HepG2 (cell line): ENCODE measurements around the gene MAT2A. TPM values are rescaled to one million over a fixed set of nuclear protein-coding genes. Genes with fewer than 3 reads are reported as not detected.

Experiments used
- ATAC-seq: fragments of 200-7000 bp; cut with Tn5 transposase; 3 replicates; pipeline ENCODE4 v1.9.1; 2020; ENCODE audit warnings: mild to moderate bottlenecking, moderate library complexity
- BruUV-seq: library from RNA; stranded (reverse); fragments of 400-500 nt; replicated peaks from 2 replicates; lab custom pipeline; 2021; lab: Mats Ljungman, UMichigan
- CTCF ChIA-PET: fragments of 300-600 bp; formaldehyde crosslinking; extraction: SDS; loops from one replicate; lab custom pipeline; 2021; ENCODE audit warnings: low total read pairs, inconsistent platforms, low intra/inter-chr PET ratio; lab: Yijun Ruan, JAX
- POLR2A ChIA-PET: fragments of 350-600 bp; sonication (Branson Sonifier 250); formaldehyde crosslinking; loops from one replicate; lab custom pipeline; 2020; ENCODE audit warnings: antibody characterized with exemption, inconsistent platforms; lab: Yijun Ruan, JAX
- DNase-seq: peaks from one replicate; pipeline ENCODE4 v3.0.0-alpha.2; 2015; ENCODE audit warnings: low spot score
- FAIRE-seq: peaks from 3 replicates; lab custom pipeline; 2011; peaks lifted over from hg19 to GRCh38; lab: Jason Lieb, UNC
- H2AFZ ChIP-seq: one replicate; pipeline ENCODE4 v1.6.1; 2011; ENCODE audit warnings: low read length, inconsistent platforms
- H3K27ac ChIP-seq: fragments of 300-600 bp; 3 replicates; pipeline ENCODE4 v1.8.0; 2011; ENCODE audit warnings: mixed run types, mild to moderate bottlenecking, mixed read lengths, low read length, inconsistent platforms; ENCODE audit not compliant: insufficient read depth; ENCODE audit errors: extremely low read length
- H3K27me3 ChIP-seq, 2 experiments: fragments of 200-600 bp in 1 of 2; 2 replicates in 1 of 2; 3 replicates in 1 of 2; pipeline versions ENCODE4 v1.6.0 to v1.8.0; 2011; ENCODE audit warnings: low read length in 2 of 2, mild to moderate bottlenecking in 2 of 2, moderate library complexity in 2 of 2, inconsistent platforms in 1 of 2; ENCODE audit not compliant: insufficient read depth in 2 of 2, control insufficient read depth in 1 of 2
- H3K36me3 ChIP-seq, 2 experiments: fragments of 200-600 bp in 1 of 2; replicated peaks in 1 of 2; 2 replicates in 1 of 2; 3 replicates in 1 of 2; pipeline versions ENCODE4 v1.5.1 to v1.8.0; 2011; ENCODE audit warnings: low read length in 2 of 2, inconsistent platforms in 1 of 2; ENCODE audit not compliant: insufficient read depth in 2 of 2, control insufficient read depth in 1 of 2
- H3K4me1 ChIP-seq: 2 replicates; pipeline ENCODE4 v1.5.1; 2012; ENCODE audit warnings: low read length, inconsistent platforms; ENCODE audit not compliant: insufficient read depth
- H3K4me2 ChIP-seq: 2 replicates; pipeline ENCODE4 v1.6.0; 2011; ENCODE audit warnings: low read depth, low read length, inconsistent platforms
- H3K4me3 ChIP-seq, 3 experiments: fragments of 200-600 bp in 1 of 3; sonication (generic), shearing (Covaris generic) in 1 of 3; replicated peaks in 1 of 3; 2 replicates each; pipeline ENCODE4 v1.5.1; 2011 to 2016; ENCODE audit warnings: low read length in 3 of 3, inconsistent platforms in 2 of 3, low read depth in 2 of 3, mild to moderate bottlenecking in 2 of 3, control low read depth in 1 of 3, mixed read lengths in 1 of 3; ENCODE audit not compliant: insufficient read depth in 1 of 3
- H3K79me2 ChIP-seq: one replicate; pipeline ENCODE4 v1.6.1; 2011; ENCODE audit warnings: low read length, inconsistent platforms; ENCODE audit not compliant: insufficient read depth
- H3K9ac ChIP-seq: 2 replicates; pipeline ENCODE4 v1.6.0; 2011; ENCODE audit warnings: mild to moderate bottlenecking, low read depth, low read length, inconsistent platforms; ENCODE audit not compliant: insufficient read depth
- H3K9me3 ChIP-seq: 2 replicates; pipeline ENCODE4 v1.5.1; 2012; ENCODE audit warnings: mild to moderate bottlenecking, low read length
- H4K20me1 ChIP-seq: 2 replicates; pipeline ENCODE4 v1.6.0; 2011; ENCODE audit warnings: inconsistent platforms, mild to moderate bottlenecking, low read length, moderate library complexity; ENCODE audit not compliant: insufficient read depth
- AHR ChIP-seq: IDR thresholded peaks from 2 replicates; pipeline ENCODE4 v1.6.1; 2018; ENCODE audit warnings: missing genetic modification reagents, missing compliant biosample characterization
- DDIT3 ChIP-seq: sonication (generic); formaldehyde crosslinking; IDR thresholded peaks from 2 replicates; pipeline ENCODE4 v1.4.0; 2020; ENCODE audit warnings: mild to moderate bottlenecking, missing genetic modification reagents
- E2F5 ChIP-seq: sonication (generic); formaldehyde crosslinking; conservative IDR thresholded peaks from 2 replicates; pipeline ENCODE4 v1.4.0; 2020; ENCODE audit warnings: missing genetic modification reagents
- FOXK1 ChIP-seq: sonication (generic); formaldehyde crosslinking; IDR thresholded peaks from 2 replicates; pipeline ENCODE4 v1.4.0; 2020; ENCODE audit warnings: low read depth, missing genetic modification reagents, borderline replicate concordance
- NFYC ChIP-seq: IDR thresholded peaks from 2 replicates; pipeline ENCODE4 v1.6.1; 2016; ENCODE audit warnings: missing genetic modification reagents, missing compliant biosample characterization
- SP4 ChIP-seq: sonication (generic); formaldehyde crosslinking; IDR thresholded peaks from 2 replicates; pipeline ENCODE4 v1.8.1; 2023; ENCODE audit warnings: mild to moderate bottlenecking, missing genetic modification reagents
- SRSF9 ChIP-seq: fragments of 200-400 bp; formaldehyde crosslinking; IDR thresholded peaks from 2 replicates; pipeline ENCODE4 v1.6.1; 2018; ENCODE audit warnings: borderline replicate concordance, mild to moderate bottlenecking, low read depth, low read length; ENCODE audit not compliant: insufficient read depth, poor library complexity, severe bottlenecking
- TAF15 ChIP-seq: fragments of 200-400 bp; formaldehyde crosslinking; IDR thresholded peaks from one replicate; pipeline ENCODE4 v1.6.1; 2018; ENCODE audit warnings: mild to moderate bottlenecking, low read depth, low read length; ENCODE audit not compliant: poor library complexity, severe bottlenecking
- TCF7 ChIP-seq: sonication (generic); IDR thresholded peaks from 2 replicates; pipeline ENCODE4 v1.6.1; 2016; ENCODE audit warnings: antibody characterized with exemption, low read depth
- ZBTB37 ChIP-seq: sonication (generic); formaldehyde crosslinking; IDR thresholded peaks from 2 replicates; pipeline ENCODE4 v1.4.0; 2020; ENCODE audit warnings: mild to moderate bottlenecking, missing genetic modification reagents
- ZFP82 ChIP-seq: sonication (generic); formaldehyde crosslinking; IDR thresholded peaks from 2 replicates; pipeline ENCODE4 v1.5.1; 2020; ENCODE audit warnings: mild to moderate bottlenecking, missing genetic modification reagents, borderline replicate concordance
- ZNF614 ChIP-seq: IDR thresholded peaks from 2 replicates; pipeline ENCODE4 v1.6.1; 2018; ENCODE audit warnings: missing biosample characterization, missing genetic modification reagents, inconsistent platforms, borderline replicate concordance
- ZNF678 ChIP-seq: sonication (generic); formaldehyde crosslinking; IDR thresholded peaks from 2 replicates; pipeline ENCODE4 v1.4.0; 2020; ENCODE audit warnings: mild to moderate bottlenecking, missing genetic modification reagents
- WGBS: methylation state at CpG from one replicate; pipeline ENCODE4 v1.1.6; 2017; ENCODE audit warnings: low lambda C conversion rate; 5-methylcytosine and 5-hydroxymethylcytosine counted together
- in situ Hi-C: cut with HindIII; loops from 2 replicates; pipeline ENCODE4 v1.10.0; 2017; ENCODE audit warnings: low pct_unique_long_range_greater_than_20kb; ENCODE audit not compliant: extremely low pct_ligation_motif_present
- intact Hi-C: fragments of 100-400 bp; cut with micrococcal nuclease; formaldehyde crosslinking; loops from one replicate; pipeline ENCODE4 v1.10.0; 2022; ENCODE audit not compliant: unreplicated experiment
- polyA plus RNA-seq, 8 experiments: library from polyadenylated mRNA; depleted of rRNA in 3 of 8; stranded (reverse) in 7 of 8; unstranded in 1 of 8; fragments of >200 nt; fragmentation: Illumina TruSeq in 4 of 8; extraction: Trizol in 4 of 8; gene quantifications; 2 replicates each; pipeline versions ENCODE4 v1.2.1 to v1.2.3, GENCODE V29; 2011 to 2016; ENCODE audit warnings: low read depth in 4 of 8, missing spikeins in 1 of 8, mixed read lengths in 1 of 8; ENCODE audit not compliant: insufficient read depth in 1 of 8
- total RNA-seq, 5 experiments: library from RNA; depleted of rRNA; stranded (reverse); fragments of >200 nt; fragmentation: Illumina TruSeq; extraction: Trizol; gene quantifications; 2 replicates each; pipeline ENCODE4 v1.2.3, GENCODE V29; 2016; ENCODE audit warnings: low read depth in 1 of 5

The MAT2A gene
- total and polyA plus RNA-seq, 2 of the 13 experiments (the other 11 are each of a cell fraction or from before 2014, with no cell fraction given) = 155 to 331 TPM

GRCh38 chr2:85534881-85535280 lies 4.1 kb upstream of the MAT2A start (continued):
- TF ChIP-seq TCF7 (no peak), ZBTB37 (no peak), DDIT3 (CRISPR knock-in tag) (no peak), ZFP82 (CRISPR knock-in tag) (no peak), ZNF614 (CRISPR knock-in tag) (no peak), ZNF678 (no peak), SP4 (CRISPR knock-in tag) (no peak), SRSF9 (no peak)

- CTCF ChIA-PET = no interaction called here
- in situ Hi-C loops = no loop called here
Measured at GRCh38 chr2:85536479-85536878, 2.5 kb upstream of the MAT2A start.

More at GRCh38 chr2:85536479-85536878, 2.5 kb upstream of the MAT2A start:
- peaks cover 1 to 12% of the 10 kb centered on the region in 2 experiments; a peak in 2 of 5 replicates for H3K36me3 ChIP-seq
- H3K9ac ChIP-seq = no peak overlapping the region
- BruUV-seq = no TSS peak
- no peak for TF ChIP-seq NFYC
- no peak for TF ChIP-seq E2F5 (CRISPR knock-in tag)
- no peak for TF ChIP-seq FOXK1 (CRISPR knock-in tag)
- no peak for TF ChIP-seq AHR (CRISPR knock-in tag)
- TF ChIP-seq TAF15 = no peak
- H3K27me3 ChIP-seq = no peaks in the 10 kb centered on the region; a peak in 1 of 5 replicates
- intact Hi-C loops = loop anchor here (5.0 kb wide), 1 partner anchor 34 kb away; no protein-coding TSS in a partner anchor
- 97% methylated on average over 3 of the region's 3 CpGs for WGBS
- no peak overlapping the region for H2AFZ ChIP-seq
- no peaks in the 10 kb centered on the region for H3K9me3 ChIP-seq
- no peak overlapping the region for H3K27ac ChIP-seq
- H3K4me2 ChIP-seq = no peak overlapping the region
- peaks cover 20% of the 10 kb centered on the region for H4K20me1 ChIP-seq
- no peak for ATAC-seq
- DNase-seq = no peak
- no peak for FAIRE-seq
- H3K4me3 ChIP-seq = no peak overlapping the region; a peak in 1 of 6 replicates
- H3K4me1 ChIP-seq = peaks cover 24% of the 10 kb centered on the region
- peaks cover 39% of the 10 kb centered on the region for H3K79me2 ChIP-seq
- POLR2A ChIA-PET = interaction anchor here (0.5 to 11.7 kb wide), 9 partner anchors 13 to 182 kb away, joined by 3 to 445 read pairs (median 37); partner anchors contain the start of genes ELMOD3, GGCX, RETSAT and SH2D6
